ENCODE measurements around the gene NEURL4.

NEURL4 gene

GRCh38 chr17:7307686-7308624 is 21.2 kb downstream of the NEURL4 start:
- no peak for TF ChIP-seq CTCF (IDR thresholded peaks at IDR 0.05; ENCODE audit: control extremely low read depth, extremely low read depth, low read depth, missing control alignments)
- no peak for DNase-seq (ENCODE audit: extremely low spot score)
- CTCF ChIA-PET = interaction anchor here (1.2 kb wide), 1 partner anchor 12 kb away, joined by 4 read pairs; no protein-coding TSS in a partner anchor
- POLR2A ChIA-PET = no interaction called here

DNA sequence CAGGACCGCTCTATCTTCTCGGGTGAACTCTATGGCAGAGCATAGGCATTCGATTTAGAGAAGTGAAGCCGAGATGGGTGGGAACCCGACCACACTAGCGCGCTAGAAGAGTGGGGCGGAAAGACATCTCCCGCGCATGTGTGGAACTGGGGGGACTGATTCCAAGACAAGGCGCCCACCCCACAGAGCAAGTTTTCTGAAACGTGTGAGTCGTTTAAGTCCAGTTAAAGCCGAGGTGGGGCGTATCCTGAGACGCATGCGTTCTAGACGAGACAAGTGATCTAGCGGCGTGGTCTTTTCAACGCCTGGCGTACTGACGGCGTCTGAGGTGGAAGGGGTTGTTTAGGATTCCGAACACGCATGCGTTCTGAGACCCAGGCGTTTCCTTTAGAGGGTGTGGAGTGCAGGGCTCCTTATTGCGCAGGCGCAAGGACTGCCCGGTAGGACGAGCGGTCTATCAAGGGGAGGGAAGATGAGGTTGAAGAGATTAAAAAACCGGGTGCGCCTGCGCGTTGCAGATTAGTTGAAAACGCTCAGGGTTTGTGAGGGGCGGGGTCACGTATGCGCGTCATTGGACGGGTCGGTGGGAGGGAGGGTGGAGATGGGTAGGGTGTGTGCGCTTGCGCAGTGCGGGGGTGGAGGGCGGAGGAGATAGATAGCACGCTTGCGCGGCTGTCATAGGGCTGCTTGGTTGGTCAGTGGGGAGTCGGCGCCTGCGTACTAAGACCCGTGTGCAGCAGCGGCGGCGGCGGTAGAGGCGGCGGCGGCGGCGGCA is 22.0 kb downstream of the NEURL4 start, which contains the start of gene EIF5A:
Gene EIF5A (plus strand): TSS at position 718 of the 775 bp plus-strand sequence. CDS start 2,008 bp downstream, outside the sequence.
- DNase-seq (ENCODE audit: extremely low spot score) = peak; percentile 97
- ChIA-PET POLR2A (no interaction called here), CTCF (no interaction called here)
- TF ChIP-seq CTCF (IDR thresholded peaks at IDR 0.05; ENCODE audit: control extremely low read depth, extremely low read depth, low read depth, missing control alignments) = no peak

DNA sequence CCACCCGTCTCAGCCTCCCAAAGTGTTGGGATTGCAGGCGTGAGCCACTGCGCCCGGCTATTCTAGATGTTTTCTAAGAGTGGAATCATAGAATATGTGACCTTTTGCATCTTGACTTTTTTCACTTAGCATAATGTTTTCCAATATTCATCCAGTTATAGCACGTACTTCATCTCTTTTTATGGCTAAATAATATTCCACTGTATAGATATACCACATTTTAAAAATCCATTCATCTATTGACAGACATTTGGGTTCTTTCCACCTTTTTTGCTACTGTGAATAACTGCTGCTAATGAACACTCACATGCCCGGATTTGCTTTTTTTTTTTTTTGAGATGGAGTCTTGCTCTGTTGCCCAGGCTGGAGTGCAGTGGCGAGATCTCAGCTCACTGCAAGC is 25.0 kb downstream of the NEURL4 start:
- DNase-seq (ENCODE audit: extremely low spot score) = no peak
- no peak for TF ChIP-seq CTCF (IDR thresholded peaks at IDR 0.05; ENCODE audit: control extremely low read depth, extremely low read depth, low read depth, missing control alignments)
- CTCF ChIA-PET = interaction anchor here (1.6 to 2.4 kb wide), 3 partner anchors 8 to 23 kb away, joined by 3 to 19 read pairs (median 4); partner anchors contain the start of gene SLC2A4
- POLR2A ChIA-PET = no interaction called here

- peak; percentile 87 for DNase-seq (ENCODE audit: extremely low spot score)
- CTCF ChIA-PET = interaction anchor here (0.7 to 2.2 kb wide), 44 partner anchors 9 to 636 kb away, joined by 3 to 80 read pairs (median 4); partner anchors contain the start of genes ACADVL, ACAP1, CLDN7 and CTDNEP1
- TF ChIP-seq CTCF (IDR thresholded peaks at IDR 0.05; ENCODE audit: control extremely low read depth, extremely low read depth, low read depth, missing control alignments) = peak; percentile 93
- POLR2A ChIA-PET = no interaction called here
Measured at GRCh38 chr17:7296189-7296861, 32.8 kb downstream of the NEURL4 start.

DNA sequence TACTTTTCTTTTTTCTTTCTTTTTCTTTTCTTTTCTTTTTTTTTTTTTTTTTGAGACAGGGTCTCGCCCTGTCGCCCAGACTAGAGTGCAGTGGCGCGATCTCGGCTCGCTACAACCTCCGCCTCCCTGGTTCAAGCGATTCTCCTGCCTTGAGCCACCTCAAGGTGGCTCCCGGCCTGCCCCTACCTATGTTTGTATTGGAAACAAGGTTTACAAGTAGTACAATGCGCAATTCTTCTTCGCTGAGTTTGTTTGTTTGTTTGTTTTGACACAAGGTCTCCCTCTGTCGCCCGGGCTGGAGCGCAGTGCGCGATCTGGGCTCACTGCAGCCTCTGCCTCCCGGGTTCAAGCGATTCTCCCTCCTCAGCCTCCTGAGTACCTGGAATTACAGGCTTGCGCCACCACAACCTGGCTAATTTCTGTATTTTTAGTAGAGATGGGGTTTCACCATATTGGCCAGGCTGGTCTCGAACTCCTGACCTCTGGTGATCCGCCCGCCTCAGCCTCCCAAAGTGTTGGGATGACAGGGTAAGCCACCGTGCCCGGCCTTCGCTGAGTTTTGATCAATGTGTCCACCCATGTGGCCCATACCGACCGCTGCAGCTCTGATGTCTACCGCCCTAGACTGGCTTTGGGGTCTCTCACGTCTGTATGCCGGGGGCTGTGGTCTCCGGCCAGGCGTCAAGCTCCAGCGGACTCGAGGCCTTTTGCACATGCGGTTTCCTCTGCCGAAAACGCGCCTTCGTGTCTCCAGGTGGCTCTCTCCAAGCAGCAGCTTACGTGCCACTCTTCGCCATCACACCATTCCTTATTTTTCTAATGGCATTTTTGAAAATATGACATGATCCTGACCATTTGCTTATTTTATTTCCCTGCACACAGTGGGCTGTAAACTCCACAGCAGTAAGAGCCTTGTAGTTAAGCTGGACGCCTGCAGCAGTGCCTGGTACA is 33.6 kb downstream of the NEURL4 start:
- CTCF ChIA-PET = interaction anchor here (0.9 to 2.2 kb wide), 36 partner anchors 10 to 637 kb away, joined by 3 to 80 read pairs (median 5); partner anchors contain the start of genes ACADVL, CLDN7, CTDNEP1 and DLG4
- DNase-seq (ENCODE audit: extremely low spot score) = no peak
- no peak for TF ChIP-seq CTCF (IDR thresholded peaks at IDR 0.05; ENCODE audit: control extremely low read depth, extremely low read depth, low read depth, missing control alignments)
- POLR2A ChIA-PET = no interaction called here
